Measurements from ENCODE around the gene SLC25A11. TPM values are rescaled to one million over a fixed set of nuclear protein-coding genes. Genes with fewer than 3 reads are reported as not detected.

Gene SLC25A11, protein sequence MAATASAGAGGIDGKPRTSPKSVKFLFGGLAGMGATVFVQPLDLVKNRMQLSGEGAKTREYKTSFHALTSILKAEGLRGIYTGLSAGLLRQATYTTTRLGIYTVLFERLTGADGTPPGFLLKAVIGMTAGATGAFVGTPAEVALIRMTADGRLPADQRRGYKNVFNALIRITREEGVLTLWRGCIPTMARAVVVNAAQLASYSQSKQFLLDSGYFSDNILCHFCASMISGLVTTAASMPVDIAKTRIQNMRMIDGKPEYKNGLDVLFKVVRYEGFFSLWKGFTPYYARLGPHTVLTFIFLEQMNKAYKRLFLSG
- polyA plus RNA-seq (ENCODE audit: insufficient read length in 3 of 3), result 10 to 100 TPM; 77.1 to 93.9 (median 85.5) TPM
- long read RNA-seq, donor 1, transcript SLC25A11-201 (8 exons, 1,897 nt), result major isoform, 38 of 43 reads
- long read RNA-seq, donor 1, partial matches to known transcripts, result 0 of 43 reads
- long read RNA-seq, donor 1, other reads (novel, unspliced or antisense), result 0 of 43 reads
- long read RNA-seq, donor 2, transcript SLC25A11-201 (8 exons, 1,897 nt), result major isoform, 65 of 70 reads
- long read RNA-seq, donor 2, partial matches to known transcripts, result 0 of 70 reads
- long read RNA-seq, donor 2, other reads (novel, unspliced or antisense), result 0 of 70 reads
- long read RNA-seq, donor 3, transcript SLC25A11-204 (6 exons, 2,176 nt), result minor isoform, 5 of 55 reads
- long read RNA-seq, donor 3, transcript SLC25A11-201 (8 exons, 1,897 nt), result major isoform, 48 of 55 reads
- long read RNA-seq, donor 3, partial matches to known transcripts, result 0 of 55 reads
- long read RNA-seq, donor 3, other reads (novel, unspliced or antisense), result 0 of 55 reads
- long read RNA-seq, donor 4, transcript SLC25A11-201 (8 exons, 1,897 nt), result major isoform, 79 of 92 reads
- long read RNA-seq, donor 4, transcript SLC25A11-204 (6 exons, 2,176 nt), result minor isoform, 5 of 92 reads
- long read RNA-seq, donor 4, partial matches to known transcripts, result 6 of 92 reads
- long read RNA-seq, donor 4, other reads (novel, unspliced or antisense), result 0 of 92 reads
- long read RNA-seq, donor 5, transcript SLC25A11-201 (8 exons, 1,897 nt), result major isoform, 31 of 34 reads
- long read RNA-seq, donor 5, partial matches to known transcripts, result 0 of 34 reads
- long read RNA-seq, donor 5, other reads (novel, unspliced or antisense), result 0 of 34 reads
- long read RNA-seq, donor 6, transcript SLC25A11-201 (8 exons, 1,897 nt), result major isoform, 55 of 58 reads
- long read RNA-seq, donor 6, partial matches to known transcripts, result 0 of 58 reads
- long read RNA-seq, donor 6, other reads (novel, unspliced or antisense), result 0 of 58 reads
- long read RNA-seq, donor 7, transcript SLC25A11-201 (8 exons, 1,897 nt), result major isoform, 74 of 107 reads
- long read RNA-seq, donor 7, partial matches to known transcripts, result 27 of 107 reads
- long read RNA-seq, donor 7, other reads (novel, unspliced or antisense), result 0 of 107 reads
- long read RNA-seq, donor 8, transcript SLC25A11-201 (8 exons, 1,897 nt), result major isoform, 14 of 15 reads
- long read RNA-seq, donor 8, partial matches to known transcripts, result 0 of 15 reads
- long read RNA-seq, donor 8, other reads (novel, unspliced or antisense), result 0 of 15 reads
- long read RNA-seq, donor 9, transcript SLC25A11-204 (6 exons, 2,176 nt), result minor isoform, 7 of 183 reads
- long read RNA-seq, donor 9, transcript SLC25A11-201 (8 exons, 1,897 nt), result major isoform, 59 of 183 reads
- long read RNA-seq, donor 9, transcript SLC25A11-202 (7 exons, 952 nt), result minor isoform, 5 of 183 reads
- long read RNA-seq, donor 9, partial matches to known transcripts, result 102 of 183 reads
- long read RNA-seq, donor 9, other reads (novel, unspliced or antisense), result 10 of 183 reads
- long read RNA-seq, donor 10, transcript SLC25A11-201 (8 exons, 1,897 nt), result major isoform, 64 of 70 reads
- long read RNA-seq, donor 10, transcript SLC25A11-204 (6 exons, 2,176 nt), result minor isoform, 5 of 70 reads
- long read RNA-seq, donor 10, partial matches to known transcripts, result 0 of 70 reads
- long read RNA-seq, donor 10, other reads (novel, unspliced or antisense), result 0 of 70 reads
- long read RNA-seq, donor 11, transcript SLC25A11-201 (8 exons, 1,897 nt), result major isoform, 43 of 140 reads
- long read RNA-seq, donor 11, partial matches to known transcripts, result 95 of 140 reads
- long read RNA-seq, donor 11, other reads (novel, unspliced or antisense), result 0 of 140 reads
- long read RNA-seq, donor 12, transcript SLC25A11-201 (8 exons, 1,897 nt), result major isoform, 83 of 207 reads
- long read RNA-seq, donor 12, partial matches to known transcripts, result 94 of 207 reads
- long read RNA-seq, donor 12, other reads (novel, unspliced or antisense), result 26 of 207 reads
- long read RNA-seq, donor 13, transcript SLC25A11-201 (8 exons, 1,897 nt), result major isoform, 19 of 21 reads
- long read RNA-seq, donor 13, partial matches to known transcripts, result 0 of 21 reads
- long read RNA-seq, donor 13, other reads (novel, unspliced or antisense), result 0 of 21 reads
- long read RNA-seq, donor 14, result 0 reads
- long read RNA-seq, donor 15, result 0 reads
- long read RNA-seq, donor 16, transcript SLC25A11-204 (6 exons, 2,176 nt), result minor isoform, 5 of 65 reads
- long read RNA-seq, donor 16, transcript SLC25A11-201 (8 exons, 1,897 nt), result major isoform, 53 of 65 reads
- long read RNA-seq, donor 16, transcript SLC25A11-202 (7 exons, 952 nt), result minor isoform, 7 of 65 reads
- long read RNA-seq, donor 16, partial matches to known transcripts, result 0 of 65 reads
- long read RNA-seq, donor 16, other reads (novel, unspliced or antisense), result 0 of 65 reads

DNA sequence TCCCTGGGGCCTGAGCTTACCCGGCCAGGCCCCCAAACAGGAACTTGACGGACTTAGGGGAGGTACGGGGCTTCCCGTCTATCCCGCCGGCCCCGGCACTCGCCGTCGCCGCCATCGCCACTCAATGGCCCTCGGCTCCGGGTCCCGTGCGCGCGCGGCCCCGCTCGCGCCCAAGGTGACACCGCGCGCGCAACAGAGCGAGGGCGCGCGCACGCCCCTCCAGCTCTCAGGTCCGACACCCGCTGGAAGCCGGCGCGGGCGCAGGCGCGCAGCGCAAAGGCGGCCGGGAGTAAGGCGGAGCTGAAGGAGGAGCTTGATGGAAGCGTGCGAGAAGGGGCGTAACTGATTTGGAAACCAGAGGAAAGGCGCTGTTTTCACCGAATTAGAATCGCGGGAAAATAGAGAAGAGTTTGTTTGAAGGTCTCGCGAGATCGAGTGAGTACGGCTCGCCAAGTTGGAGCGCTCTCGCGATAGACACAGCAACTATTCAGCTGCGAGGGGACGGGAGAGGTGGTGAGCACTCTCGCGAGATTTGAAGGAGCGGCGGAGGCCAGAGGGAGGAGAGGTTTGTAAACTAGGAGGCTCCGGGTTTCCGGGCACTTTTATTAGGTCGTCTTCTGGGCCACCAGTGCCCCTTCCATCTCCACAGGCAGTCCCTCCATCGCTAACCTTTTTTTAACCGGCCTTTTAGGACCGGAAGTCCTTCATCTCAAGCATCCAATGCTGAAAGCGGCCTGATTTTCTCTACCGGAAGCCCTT lies at the start of gene SLC25A11, which contains the start of gene RNF167:
Gene SLC25A11 (minus strand): TSS at position 251 of the 759 bp plus-strand sequence. CDS start 136 bp downstream, at position 115.
Gene RNF167 (plus strand): TSS at position 473 of the 759 bp plus-strand sequence. CDS start 642 bp downstream, outside the sequence.
- DNase-seq, result peak; percentile 100

DNA sequence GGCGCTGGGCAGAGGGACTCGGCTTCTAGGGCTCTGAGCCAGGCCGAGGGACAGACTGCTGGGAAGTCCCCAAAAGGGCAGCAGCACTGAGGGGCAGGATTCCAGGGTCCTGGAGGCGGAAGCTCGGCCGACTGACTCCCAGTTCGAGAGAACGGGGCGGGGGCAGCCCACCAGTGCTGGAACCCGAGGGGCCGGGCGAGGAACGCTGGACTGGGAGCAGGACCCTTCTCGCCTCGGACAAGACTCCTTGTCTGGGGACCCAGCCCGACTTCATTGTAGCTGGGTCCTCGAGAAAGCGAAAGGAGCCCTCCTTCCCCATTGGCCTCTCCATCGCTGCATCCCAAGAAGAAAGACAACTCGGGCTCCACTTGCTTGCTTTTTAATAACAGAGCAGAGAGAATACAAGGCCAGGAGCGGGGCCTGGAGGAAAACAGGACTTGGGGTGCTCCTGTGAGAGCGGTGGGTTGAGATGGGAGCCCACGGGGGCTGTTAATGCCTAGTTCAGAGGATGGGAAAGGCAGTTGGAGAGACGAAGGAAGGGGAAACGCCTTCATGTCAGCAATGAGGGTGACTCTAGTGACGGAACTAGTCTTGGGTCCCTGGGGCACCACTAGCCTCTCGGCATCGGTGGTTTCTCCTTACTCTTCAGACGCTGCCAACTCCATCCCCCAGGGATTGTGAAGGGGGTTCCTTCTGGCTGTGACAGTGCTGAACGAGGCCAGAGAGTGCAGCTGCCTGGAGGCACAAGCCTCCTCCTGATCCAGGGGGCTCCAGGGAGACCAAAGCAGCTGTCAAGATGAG lies 48.1 kb upstream of the SLC25A11 start:
- DNase-seq, result no peak

DNA sequence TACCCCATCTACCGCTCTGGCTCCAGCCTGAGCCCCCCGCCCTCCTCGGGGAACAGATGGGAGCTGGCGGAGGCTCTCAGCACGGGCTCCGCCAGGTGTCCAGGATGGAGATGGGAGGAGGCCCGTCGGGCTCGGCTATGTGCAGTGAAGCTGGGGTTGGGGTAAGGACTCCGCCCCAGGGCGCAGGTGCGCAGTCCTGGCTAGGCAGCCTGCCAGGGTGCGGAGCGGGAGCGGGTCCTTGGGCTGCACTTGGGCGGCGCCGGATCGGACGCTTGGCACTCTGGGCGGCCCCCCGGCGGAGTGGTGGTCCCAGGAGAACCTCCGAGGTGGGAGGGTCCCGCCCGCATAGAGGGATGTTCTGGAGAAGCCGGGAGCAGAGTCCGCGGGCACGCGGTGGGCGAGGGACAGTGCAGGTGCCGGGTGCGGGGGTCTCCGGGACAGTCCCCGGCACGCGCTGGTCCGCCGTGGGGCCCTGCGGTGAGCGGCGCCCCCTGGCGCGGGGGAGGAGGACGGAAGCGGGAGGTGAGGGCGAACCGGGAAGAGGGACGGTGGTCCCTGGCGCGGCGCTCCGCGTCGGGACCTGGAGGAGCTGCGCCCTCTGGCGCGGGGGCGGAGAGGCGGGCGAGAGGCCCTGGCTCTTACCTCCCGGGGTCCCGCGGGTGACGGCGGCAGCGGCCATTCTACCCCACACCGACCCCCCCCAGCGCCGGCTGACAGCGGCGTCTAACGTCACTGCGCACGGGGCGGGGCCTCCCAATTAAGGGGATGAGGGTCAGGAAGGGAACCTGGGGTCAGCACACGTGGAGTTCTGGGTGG lies 47.3 kb upstream of the SLC25A11 start, which contains the start of gene CAMTA2:
Gene CAMTA2 (minus strand): TSS at position 725 of the 816 bp plus-strand sequence. CDS start 1,453 bp downstream, outside the sequence.
- DNase-seq, result peak; percentile 82

DNA sequence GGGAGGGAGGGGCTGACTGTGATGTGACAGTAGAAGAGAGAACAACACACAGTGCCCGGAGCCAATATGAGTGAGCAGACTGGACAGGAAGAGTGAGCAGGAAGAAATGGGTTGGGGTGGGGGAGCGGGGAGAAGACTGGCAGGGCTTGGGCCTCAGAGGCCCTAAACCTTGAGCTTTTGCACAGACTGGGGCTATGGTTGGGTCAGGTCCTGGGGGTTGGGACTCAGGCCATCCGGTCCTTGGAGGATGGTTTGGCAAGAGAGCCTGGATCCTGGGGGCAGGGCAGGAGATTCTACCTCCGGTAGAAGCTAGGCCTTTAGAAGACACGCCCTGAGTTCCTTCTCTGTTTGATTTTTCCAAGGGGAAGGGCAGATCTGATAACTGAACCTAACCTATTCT lies 46.6 kb upstream of the SLC25A11 start:
- DNase-seq, result no peak

DNA sequence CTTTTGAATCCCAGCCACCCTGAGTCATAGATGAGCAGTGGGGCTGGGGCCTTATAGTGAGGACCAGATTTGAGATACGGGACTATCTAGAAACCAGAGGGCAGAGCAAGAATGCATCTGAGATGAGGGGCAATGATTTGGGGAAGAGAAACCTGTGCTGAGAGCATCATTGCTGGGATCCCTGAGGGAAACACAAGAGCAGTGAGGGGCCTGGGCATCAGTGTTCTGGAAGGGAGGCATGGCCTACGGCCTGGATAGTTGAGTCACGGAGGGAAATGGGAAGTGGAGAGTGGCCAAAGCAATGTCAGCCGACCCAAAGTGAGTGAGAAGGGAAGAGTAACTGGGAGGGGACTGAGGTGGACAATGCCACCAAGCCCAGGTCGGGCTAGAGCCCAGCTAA lies 42.5 kb upstream of the SLC25A11 start:
- no peak for DNase-seq

DNA sequence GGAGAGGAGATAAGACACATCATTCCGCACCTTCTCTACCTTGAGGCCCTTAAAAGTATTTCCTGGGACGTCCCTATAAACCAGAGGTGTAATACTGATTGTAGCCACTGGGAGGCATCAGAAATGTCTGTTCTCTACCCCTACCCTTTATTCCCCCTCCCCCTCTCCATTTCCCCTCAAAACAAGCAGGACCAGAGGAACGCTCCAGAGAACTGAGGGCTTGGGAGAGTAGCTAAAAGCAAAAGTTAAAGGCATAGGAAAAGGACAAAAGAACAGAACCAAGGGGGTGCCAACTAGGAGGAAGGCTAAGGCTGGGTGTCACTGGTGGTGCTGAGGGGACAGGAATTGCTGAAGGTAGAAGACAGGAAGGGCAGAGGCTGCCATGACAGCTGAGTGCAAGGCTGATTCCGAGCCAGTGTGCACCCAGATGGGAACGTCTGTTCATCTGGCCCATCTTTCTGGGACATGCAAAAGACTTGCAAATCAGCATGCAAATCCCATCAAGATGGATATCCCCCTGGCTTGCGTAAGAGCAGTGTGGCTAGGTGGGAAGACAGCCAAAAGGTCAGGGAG lies 40.9 kb upstream of the SLC25A11 start:
- DNase-seq, result peak; percentile 75

DNA sequence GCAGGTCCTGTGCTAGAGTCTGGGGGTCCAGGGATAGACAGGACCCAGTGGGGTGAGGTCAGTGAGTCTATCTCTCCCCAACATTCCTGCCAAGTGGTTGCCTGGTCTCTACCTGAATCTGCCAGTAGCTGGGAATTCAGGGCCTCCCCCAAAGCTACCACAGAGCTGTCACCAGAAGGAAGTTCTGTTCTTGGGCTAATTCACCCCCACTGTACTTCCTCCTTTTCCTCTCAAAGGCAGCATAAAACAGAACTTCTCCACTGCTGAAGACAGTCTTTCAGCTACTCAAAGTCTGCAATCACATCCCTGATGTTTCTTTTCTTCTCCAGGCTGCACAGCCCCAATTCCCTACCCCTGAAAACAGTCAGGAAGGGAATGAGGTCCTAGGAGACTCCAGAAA lies 38.9 kb upstream of the SLC25A11 start:
- no peak for DNase-seq

DNA sequence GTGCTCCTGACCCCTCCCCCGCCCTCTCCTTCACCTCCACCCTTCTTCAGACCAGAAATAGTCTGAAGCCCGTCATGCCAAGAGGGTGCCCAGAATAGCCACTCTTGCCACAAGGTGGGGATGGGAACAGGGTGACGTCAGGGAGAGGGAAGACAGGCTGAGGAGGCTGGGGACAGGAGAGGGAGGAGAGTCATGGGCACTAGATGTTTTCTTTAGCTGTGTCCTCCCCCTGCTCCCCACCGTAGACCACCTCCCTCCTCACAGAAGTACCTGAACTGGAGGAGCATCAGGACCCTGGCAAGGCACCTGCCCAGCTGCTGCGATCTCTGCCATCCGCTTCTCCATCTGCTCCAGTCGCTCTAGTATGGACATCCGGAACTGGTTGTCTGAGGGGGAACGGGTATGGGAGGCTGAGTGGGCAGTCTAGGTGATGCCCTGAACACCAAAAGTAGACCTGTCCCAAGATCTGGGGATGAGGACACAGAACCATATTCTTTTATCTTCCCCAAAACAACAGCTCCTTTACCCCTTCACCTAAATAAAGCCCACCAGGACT lies 34.3 kb upstream of the SLC25A11 start:
- no peak for DNase-seq

DNA sequence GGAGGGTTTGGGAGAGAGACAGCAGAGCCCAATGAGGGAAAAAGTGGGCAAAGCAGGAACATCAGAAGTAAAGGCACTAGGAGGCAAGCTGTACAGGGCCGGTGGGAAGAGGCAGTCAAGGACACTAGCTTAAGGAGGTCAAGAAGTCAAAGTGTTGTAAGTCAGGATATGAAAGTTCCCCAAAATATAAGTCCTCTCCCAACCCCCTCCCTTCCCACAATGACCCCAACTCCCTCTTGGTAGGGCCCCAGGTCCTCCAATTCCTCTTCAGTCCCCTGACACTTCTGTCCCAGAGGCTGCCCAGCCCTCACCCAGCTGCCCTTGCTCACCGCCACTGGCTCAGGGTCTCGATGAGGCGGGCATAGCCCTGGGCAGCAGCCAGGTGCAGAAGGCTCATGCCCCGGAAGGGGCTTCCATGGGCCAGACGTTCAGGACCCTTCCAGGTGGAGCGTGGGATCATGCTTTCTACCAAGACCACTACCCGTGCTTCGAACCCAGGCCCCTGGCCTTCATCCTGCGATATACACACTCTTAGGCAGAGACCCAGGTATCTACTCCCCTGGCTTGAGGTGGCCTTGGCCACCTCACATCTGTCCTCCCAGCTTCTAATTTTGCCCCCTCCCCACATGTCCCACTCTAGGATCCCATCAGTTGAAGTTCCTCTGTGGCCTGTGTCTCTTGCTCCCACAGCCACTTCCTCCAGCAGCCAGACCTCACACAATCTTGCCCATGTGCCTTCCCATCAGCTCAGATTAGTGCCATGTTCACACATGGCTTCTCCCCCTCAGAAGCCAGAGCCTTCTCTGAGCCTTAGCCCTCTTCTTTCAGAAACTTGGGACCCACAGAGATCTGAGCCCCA lies 33.6 kb upstream of the SLC25A11 start:
- DNase-seq, result no peak

DNA sequence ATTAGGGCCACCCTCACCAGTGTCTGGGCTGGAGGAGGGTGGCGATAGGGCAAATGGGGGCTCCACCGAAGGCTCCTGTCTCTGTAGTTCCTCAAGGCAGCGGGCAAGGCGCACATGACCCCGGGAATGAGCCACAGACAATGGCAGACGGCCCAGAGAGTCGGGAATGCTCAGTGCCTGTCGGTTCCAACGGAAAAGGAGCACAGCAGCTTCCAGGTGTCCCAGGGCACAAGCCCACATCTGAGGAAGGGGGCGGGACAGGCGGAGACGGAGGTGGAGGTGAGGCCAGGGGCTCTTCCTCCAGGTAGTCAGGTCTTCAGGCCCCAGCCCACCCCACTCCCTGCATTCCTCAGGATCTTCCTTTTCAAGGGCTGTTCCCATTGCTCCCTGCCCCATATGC lies 32.9 kb upstream of the SLC25A11 start:
- no peak for DNase-seq

DNA sequence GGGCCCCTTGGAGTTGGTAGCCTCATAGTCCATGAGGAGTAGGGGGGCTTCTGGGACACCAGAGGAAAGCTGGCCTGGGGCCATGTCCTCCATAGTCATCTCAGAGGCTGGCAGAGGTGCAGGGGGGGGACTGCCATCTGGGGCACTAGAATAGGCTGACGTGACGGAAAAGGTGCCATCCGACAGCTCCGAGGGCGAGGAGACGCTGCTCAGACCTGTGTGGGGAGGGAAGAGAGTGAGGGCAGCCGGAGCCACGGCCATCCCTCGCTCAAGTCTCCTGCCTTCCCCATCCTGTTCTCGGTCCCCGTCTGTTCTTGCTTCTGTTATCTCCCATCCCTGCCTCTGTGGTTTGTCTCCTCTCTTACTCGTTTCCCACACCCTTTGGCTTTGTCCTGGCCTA lies 32.5 kb upstream of the SLC25A11 start:
- no peak for DNase-seq

DNA sequence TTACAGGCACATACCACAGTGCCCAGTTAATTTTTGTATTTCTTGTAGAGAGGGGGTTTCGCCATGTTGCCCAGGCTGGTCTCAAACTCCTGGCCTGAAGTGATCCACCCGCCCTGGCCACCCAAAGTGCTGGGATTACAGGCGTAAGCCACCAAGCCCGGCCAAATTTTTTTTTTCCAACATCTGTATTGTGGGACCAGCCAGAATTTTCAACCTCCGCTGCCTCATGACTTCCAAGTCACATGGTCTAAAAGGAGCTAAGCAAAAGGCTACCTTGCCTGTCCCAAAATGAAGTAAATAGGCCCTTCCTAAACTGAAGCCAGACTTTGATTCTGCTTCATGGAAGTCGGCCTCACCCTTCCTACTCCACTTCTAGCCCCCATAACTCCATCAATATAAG lies 32.0 kb upstream of the SLC25A11 start:
- no peak for DNase-seq

DNA sequence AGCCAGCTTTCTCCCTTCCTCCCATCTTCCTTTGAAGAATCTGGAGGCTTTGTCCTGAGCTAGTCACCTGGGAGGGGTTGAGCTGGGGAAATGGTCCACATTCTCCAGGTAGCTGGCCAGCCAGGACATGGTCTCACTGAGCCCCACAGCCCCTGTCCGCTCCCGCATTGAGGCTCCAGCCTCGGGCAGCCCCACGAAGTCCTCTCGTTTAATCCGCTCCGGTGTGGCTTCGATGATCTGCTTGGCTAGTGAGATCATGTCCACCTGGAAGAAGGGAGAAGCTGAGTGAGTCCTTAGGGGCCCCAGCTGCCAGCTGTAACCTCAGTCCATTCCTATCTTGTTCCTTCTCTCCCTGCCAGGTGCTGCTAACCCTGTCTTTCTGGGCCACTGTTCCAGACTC lies 30.4 kb upstream of the SLC25A11 start:
- no peak for DNase-seq

DNA sequence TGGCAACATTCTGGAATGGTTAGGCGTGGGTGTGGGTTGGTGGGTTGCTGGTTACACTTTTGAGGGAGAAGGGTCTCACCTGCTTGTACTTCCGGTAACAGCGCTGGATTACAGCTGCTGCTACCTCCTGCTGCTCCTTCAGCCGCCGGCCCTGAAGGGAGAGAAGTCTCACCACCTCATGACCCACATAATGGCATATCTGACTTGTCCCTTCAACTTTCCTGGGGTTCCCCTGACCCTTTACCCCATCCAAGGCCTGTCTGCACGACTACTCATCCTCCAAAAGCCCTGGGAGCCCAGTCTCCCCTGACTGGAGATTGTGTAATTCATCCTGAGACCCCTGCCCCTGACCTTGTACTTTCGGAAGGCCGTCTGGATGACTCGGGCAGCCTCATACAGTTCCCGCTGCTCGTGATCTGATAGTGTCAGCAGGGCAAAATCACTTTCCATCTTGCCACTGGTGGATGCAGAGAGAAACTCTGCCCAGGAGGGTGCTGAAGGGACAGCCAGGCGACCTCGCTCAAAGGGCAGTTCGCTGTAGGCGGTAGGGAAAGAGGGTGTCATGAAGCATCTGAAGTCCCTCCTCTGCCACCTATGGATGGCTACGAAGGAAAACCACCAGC lies 29.8 kb upstream of the SLC25A11 start:
- DNase-seq, result no peak
